Heart left ventricle (tissue), 16 donors: ENCODE data around the gene IRX2. TPM values are rescaled to one million over a fixed set of nuclear protein-coding genes. Genes with fewer than 3 reads are reported as not detected.

Source experiments
- ATAC-seq, 4 donors: fragments of 200-7000 bp; cut with Tn5 transposase; one replicate each; pipeline ENCODE4 v1.9.1; 2020 to 2022; ENCODE audit warnings: moderate library complexity in 4 of 4, mild to moderate bottlenecking in 3 of 4, moderate number of reproducible peaks in 1 of 4
- DNase-seq, 5 donors: peaks; one replicate each; pipeline ENCODE4 v3.0.0-alpha.2; 2020
- H3K27ac ChIP-seq, 12 donors: fragments of 200-600 bp; sonication (generic) in 4 of 12; one replicate each; pipeline versions ENCODE4 v1.5.0 to v1.8.0; 2016 to 2022; ENCODE audit warnings: mild to moderate bottlenecking in 2 of 12
- H3K27me3 ChIP-seq, 9 donors: fragments of 200-600 bp; sonication (generic) in 2 of 9; one replicate each; pipeline versions ENCODE4 v1.5.1 to v1.8.0; 2016 to 2022; ENCODE audit warnings: mild to moderate bottlenecking in 3 of 9
- H3K36me3 ChIP-seq, 9 donors: fragments of 200-600 bp; sonication (generic) in 2 of 9; one replicate each; pipeline versions ENCODE4 v1.5.0 to v1.8.0; 2018 to 2022; ENCODE audit warnings: mild to moderate bottlenecking in 2 of 9
- H3K4me1 ChIP-seq, 12 donors: fragments of 200-600 bp; sonication (generic) in 4 of 12; one replicate each; pipeline versions ENCODE4 v1.5.0 to v1.8.0; 2016 to 2022; ENCODE audit warnings: mild to moderate bottlenecking in 3 of 12
- H3K4me3 ChIP-seq, 12 donors: fragments of 200-600 bp; sonication (generic) in 4 of 12; one replicate each; pipeline versions ENCODE4 v1.5.0 to v1.8.0; 2017 to 2022; ENCODE audit warnings: mild to moderate bottlenecking in 9 of 12, moderate library complexity in 4 of 12
- H3K9me3 ChIP-seq, 12 donors: fragments of 200-600 bp; sonication (generic) in 4 of 12; one replicate each; pipeline versions ENCODE4 v1.5.0 to v1.8.0; 2016 to 2022; ENCODE audit warnings: mild to moderate bottlenecking in 1 of 12
- POLR2A ChIP-seq, 2 donors: fragments of 450-650 bp; IDR thresholded peaks; one replicate each; pipeline ENCODE4 v1.6.1; 2017; ENCODE audit warnings: antibody characterized with exemption in 2 of 2, mild to moderate bottlenecking in 2 of 2, moderate library complexity in 2 of 2
- WGBS, 4 donors: extraction: QIAGEN DNeasy Blood & Tissue Kit in 2 of 4; methylation state at CpG; one replicate each; pipeline versions ENCODE4 v1.1.5 to v1.1.7; 2013 to 2018; 5-methylcytosine and 5-hydroxymethylcytosine counted together
- intact Hi-C, 10 donors: fragments of 100-400 bp; cut with DNase I; formaldehyde crosslinking; loops; one replicate each; pipeline versions ENCODE4 v1.11.1 to v1.14.2; 2022
- polyA plus RNA-seq, 2 donors: library from polyadenylated mRNA; stranded (reverse); fragments of 200-250 nt; gene quantifications; one replicate each; pipeline ENCODE4 v1.2.3, GENCODE V29; 2013
- total RNA-seq, 9 donors: library from RNA; depleted of rRNA in 2 of 9; stranded (reverse); fragments of >200 nt in 2 of 9; fragmentation: NEBNext Ultra II Directional in 3 of 9; extraction: Animal tissue kit (Norgen Biotek cat#: 25700) in 3 of 9; gene quantifications; one replicate each; pipeline versions ENCODE4 v1.1.0 to v1.2.4, GENCODE V29; 2016 to 2023
- TF ChIP-seq, protein P1 (sequence below), 12 donors: fragments of 200-600 bp; sonication (generic) in 4 of 12; IDR thresholded peaks; one replicate each; pipeline versions ENCODE4 v1.5.0 to v1.8.0; 2018 to 2022; ENCODE audit warnings: antibody characterized with exemption in 12 of 12, mild to moderate bottlenecking in 5 of 12
- donor health status: ischemic (EF 13 %, LVEDD 7.1; RV severe dilation, severe dysfunction).
- donor health status: healthy with polysubstance abuse.
- donor health status: DM: no; HTN: yes; CAD: no.
- donor health status: DM: no; HTN: no; CAD: no.
- donor health status: ischemic (EF 25% LVEDD 6.9; RV normal size, moderate dysfunction).
- donor health status: ischemic (EF 25% LVEDD 5.7; RV mildly dilated, moderate dysfunction).
- donor health status: healthy.
- donor health status: DM: yes; HTN: yes; CAD: no.
- donor health status: ischemic (EF 35%, LVEDD 5.7; RV mildly dilated, moderate dysfunction).
- donor health status: nonischemic (EF 11% LVEDD 7.7; RV severe dilation, severe dysfunction).
- donor health status: DM: yes; HTN: yes; CAD: no.
- donor health status: PGD.
- donor health status: ischemic (EF 29% LVEDD 5.4; RV normal size, mild dysfunction).
- donor health status: nonischemic (EF 23%, LVEDD 6.1; RV moderate dilation, normal function).

The IRX2 gene
- total and polyA plus RNA-seq, 11 donors = 0.17 to 3.7 (median 0.86) TPM

DNA sequence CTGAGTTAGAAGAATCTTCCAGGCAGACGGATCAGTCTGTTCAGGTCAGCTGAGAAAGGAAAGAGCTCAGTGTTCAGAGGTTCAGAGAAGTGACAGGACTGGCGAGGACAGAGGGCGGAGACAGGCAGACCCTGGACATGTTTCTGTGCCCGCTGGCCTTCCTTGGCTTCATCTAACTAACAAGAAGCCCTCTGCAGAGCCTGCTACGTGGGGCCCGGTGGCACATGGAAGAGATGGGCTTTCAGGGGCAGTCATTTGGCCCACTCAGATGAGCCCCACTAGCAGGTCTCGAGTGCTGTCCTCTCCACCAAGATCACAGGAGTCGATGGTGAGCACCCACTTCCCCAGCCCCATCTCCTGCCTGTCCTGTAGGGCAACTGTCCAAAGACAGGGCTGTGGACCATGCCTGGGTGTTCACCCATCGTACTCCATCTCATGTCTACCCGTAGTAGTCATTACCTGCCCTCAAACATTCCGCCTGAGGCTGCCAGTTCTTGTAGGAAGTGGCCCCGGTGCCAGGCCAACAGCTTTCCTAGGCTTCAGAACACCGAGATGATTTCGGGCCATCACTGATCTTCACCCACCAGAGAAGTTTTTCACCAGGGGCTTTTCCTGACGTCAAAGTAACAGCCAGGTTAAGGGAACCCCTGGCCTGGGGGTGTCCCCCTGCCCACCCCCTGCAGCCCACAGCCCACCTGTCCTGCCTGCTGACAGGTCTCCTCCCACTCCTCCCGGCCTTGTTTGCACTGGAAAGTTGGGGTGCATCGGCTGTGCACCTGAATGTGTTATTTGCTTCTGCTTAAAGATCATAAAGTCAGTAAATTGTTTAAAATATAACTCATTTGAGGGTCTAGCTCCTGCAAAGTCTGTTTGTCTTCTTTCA lies 14.0 kb downstream of the IRX2 start:
- DNase-seq = no peak
- 77 to 86% (median 79%) methylated on average over 13 to 17 of the region's 17 CpGs for WGBS, 4 donors
- intact Hi-C loops = no loop called here
- Histone ChIP-seq H3K4me3 (no peak overlapping the region), H3K4me1 (peaks cover 0 to 22% (median 2%) of the 10 kb centered on the region in 12 donors), H3K9me3 (peaks cover 0 to 2% (median 0%) of the 10 kb centered on the region in 12 donors), H3K27ac (no peak overlapping the region), H3K36me3 (no peaks in the 10 kb centered on the region), H3K27me3 (peaks cover 22 to 73% (median 58%) of the 10 kb centered on the region in 9 donors)
- ATAC-seq = no peak
- TF ChIP-seq POLR2A (IDR thresholded peaks at IDR 0.05) = no peak
- TF ChIP-seq, protein P1, sequence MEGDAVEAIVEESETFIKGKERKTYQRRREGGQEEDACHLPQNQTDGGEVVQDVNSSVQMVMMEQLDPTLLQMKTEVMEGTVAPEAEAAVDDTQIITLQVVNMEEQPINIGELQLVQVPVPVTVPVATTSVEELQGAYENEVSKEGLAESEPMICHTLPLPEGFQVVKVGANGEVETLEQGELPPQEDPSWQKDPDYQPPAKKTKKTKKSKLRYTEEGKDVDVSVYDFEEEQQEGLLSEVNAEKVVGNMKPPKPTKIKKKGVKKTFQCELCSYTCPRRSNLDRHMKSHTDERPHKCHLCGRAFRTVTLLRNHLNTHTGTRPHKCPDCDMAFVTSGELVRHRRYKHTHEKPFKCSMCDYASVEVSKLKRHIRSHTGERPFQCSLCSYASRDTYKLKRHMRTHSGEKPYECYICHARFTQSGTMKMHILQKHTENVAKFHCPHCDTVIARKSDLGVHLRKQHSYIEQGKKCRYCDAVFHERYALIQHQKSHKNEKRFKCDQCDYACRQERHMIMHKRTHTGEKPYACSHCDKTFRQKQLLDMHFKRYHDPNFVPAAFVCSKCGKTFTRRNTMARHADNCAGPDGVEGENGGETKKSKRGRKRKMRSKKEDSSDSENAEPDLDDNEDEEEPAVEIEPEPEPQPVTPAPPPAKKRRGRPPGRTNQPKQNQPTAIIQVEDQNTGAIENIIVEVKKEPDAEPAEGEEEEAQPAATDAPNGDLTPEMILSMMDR (IDR thresholded peaks at IDR 0.05) = no peak

DNA sequence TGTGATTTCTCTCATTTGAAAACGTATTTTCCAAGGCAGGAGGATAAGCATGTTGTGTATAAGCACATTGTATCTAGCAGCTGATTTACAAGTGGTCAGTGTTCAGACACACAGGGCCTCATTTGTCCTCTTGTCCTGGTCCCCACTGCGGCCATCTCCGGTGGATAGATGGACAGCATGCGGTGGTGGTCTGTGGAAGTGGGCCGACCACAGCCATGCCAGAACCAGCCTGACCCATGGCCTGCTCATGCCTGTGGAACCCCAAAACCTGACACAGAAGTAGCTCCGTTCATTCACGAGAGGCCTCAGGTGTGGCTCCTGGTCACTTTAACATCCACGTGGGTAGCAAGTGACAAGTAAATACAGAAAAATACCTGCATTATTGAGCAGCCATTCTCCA lies 14.6 kb downstream of the IRX2 start:
- ATAC-seq (no peak), DNase-seq (no peak)
- Histone ChIP-seq H3K4me1 (peaks cover 0 to 22% (median 2%) of the 10 kb centered on the region in 12 donors), H3K9me3 (peaks cover 0 to 2% (median 0%) of the 10 kb centered on the region in 12 donors), H3K27me3 (peaks cover 22 to 70% (median 53%) of the 10 kb centered on the region in 9 donors), H3K4me3 (no peak overlapping the region), H3K27ac (no peak overlapping the region), H3K36me3 (no peaks in the 10 kb centered on the region)
- 87 to 92% (median 90%) methylated on average over 8 of the region's 8 CpGs for WGBS, 4 donors
- intact Hi-C loops = no loop called here
- no peak for TF ChIP-seq POLR2A (IDR thresholded peaks at IDR 0.05)
- TF ChIP-seq, protein P1 (IDR thresholded peaks at IDR 0.05) = no peak

DNA sequence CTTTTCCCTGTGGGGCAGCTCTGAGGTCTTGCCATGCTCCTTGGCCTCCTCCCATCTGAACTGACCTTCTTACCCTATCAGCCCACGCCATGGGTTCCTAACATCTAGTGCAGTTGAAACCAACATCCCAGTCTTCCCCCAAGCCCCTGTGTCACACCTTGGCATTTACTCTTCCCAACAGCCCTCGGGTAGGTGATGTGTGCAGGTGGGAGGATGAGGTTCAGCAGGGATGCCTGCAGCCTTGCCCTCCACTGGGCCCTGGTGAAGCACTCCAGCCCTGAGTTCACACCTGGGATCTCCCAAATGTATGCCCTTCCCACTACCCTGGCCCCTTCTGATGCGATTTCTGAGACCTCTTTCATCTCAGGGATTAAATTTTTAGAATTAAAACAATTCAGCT lies 15.5 kb downstream of the IRX2 start:
- no peaks in the 10 kb centered on the region for H3K36me3 ChIP-seq
- ATAC-seq (no peak), DNase-seq (no peak)
- peaks cover 0 to 21% (median 2%) of the 10 kb centered on the region in 12 donors for H3K4me1 ChIP-seq
- intact Hi-C loops = no loop called here
- H3K9me3 ChIP-seq = peaks cover 0 to 2% (median 0%) of the 10 kb centered on the region in 12 donors
- TF ChIP-seq, protein P1 (IDR thresholded peaks at IDR 0.05) = no peak
- TF ChIP-seq POLR2A (IDR thresholded peaks at IDR 0.05) = no peak
- H3K4me3 ChIP-seq = no peak overlapping the region
- H3K27ac ChIP-seq = no peak overlapping the region
- H3K27me3 ChIP-seq = peaks cover 21 to 67% (median 44%) of the 10 kb centered on the region in 9 donors
- WGBS, 4 donors = 62 to 69% (median 67%) methylated on average over 3 of the region's 3 CpGs

DNA sequence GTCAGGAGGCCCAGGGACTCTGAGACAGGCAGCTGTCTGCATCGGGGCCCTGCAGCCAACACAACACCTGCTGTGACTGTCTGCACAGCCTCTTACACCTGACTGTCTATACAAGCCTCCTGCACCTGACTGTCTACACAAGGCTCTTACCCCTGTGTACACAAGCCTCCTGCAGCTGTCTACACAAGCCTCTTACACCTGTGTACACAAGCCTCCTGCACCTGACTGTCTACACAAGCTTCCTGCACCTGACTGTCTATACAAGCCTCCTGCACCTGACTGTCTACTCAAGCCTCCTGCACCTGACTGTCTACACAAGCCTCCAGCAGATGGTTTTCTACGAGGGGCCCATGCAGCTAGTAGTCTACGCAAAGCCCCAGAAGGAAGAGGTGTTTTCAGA lies 18.6 kb downstream of the IRX2 start:
- TF ChIP-seq, protein P1 (IDR thresholded peaks at IDR 0.05) = no peak
- TF ChIP-seq POLR2A (IDR thresholded peaks at IDR 0.05) = no peak
- H3K27ac ChIP-seq = no peak overlapping the region
- 59 to 87% (median 68%) methylated on average over 3 of the region's 3 CpGs for WGBS, 4 donors
- H3K36me3 ChIP-seq = no peaks in the 10 kb centered on the region
- peaks cover 0 to 51% (median 16%) of the 10 kb centered on the region in 9 donors for H3K27me3 ChIP-seq
- H3K9me3 ChIP-seq = peaks cover 0 to 2% (median 0%) of the 10 kb centered on the region in 12 donors
- DNase-seq = no peak
- intact Hi-C loops = no loop called here
- no peak overlapping the region for H3K4me3 ChIP-seq
- ATAC-seq = no peak
- H3K4me1 ChIP-seq = no peaks in the 10 kb centered on the region
